Thoracic aorta (tissue), 2 donors: ENCODE results near the gene PGM2. TPM values are rescaled to one million over a fixed set of nuclear protein-coding genes. Genes with fewer than 3 reads are reported as not detected.

Source experiments
- ATAC-seq: fragments of 150-250 bp; one replicate; pipeline ENCODE4 v1.8.0; 2017; ENCODE audit warnings: low read depth; ENCODE audit not compliant: insufficient number of reproducible peaks, low FRiP score
- DNase-seq: peaks from one replicate; pipeline ENCODE4 v3.0.0-alpha.2; 2020; ENCODE audit warnings: low spot score
- H3K27ac ChIP-seq, 2 donors: fragments of 200-600 bp; sonication (generic); 1 replicate in 1 of 2; 2 replicates in 1 of 2; pipeline ENCODE4 v1.5.1; 2016; ENCODE audit warnings: mild to moderate bottlenecking in 2 of 2, moderate library complexity in 2 of 2
- H3K27me3 ChIP-seq: fragments of 200-600 bp; sonication (generic); replicated peaks from 2 replicates; pipeline ENCODE4 v1.6.0; 2016; ENCODE audit warnings: mild to moderate bottlenecking; ENCODE audit not compliant: insufficient read depth
- H3K36me3 ChIP-seq: fragments of 200-600 bp; sonication (generic); one replicate; pipeline ENCODE4 v1.5.1; 2016
- H3K4me1 ChIP-seq, 2 donors: fragments of 200-600 bp; sonication (generic); 1 replicate in 1 of 2; 2 replicates in 1 of 2; pipeline versions ENCODE4 v1.5.1 to v1.6.0; 2016; ENCODE audit warnings: low read depth in 2 of 2, mild to moderate bottlenecking in 1 of 2; ENCODE audit not compliant: control insufficient read depth in 1 of 2
- H3K4me3 ChIP-seq: fragments of 200-600 bp; sonication (generic); 2 replicates; pipeline ENCODE4 v1.5.1; 2016; ENCODE audit warnings: mild to moderate bottlenecking
- H3K9me3 ChIP-seq: fragments of 200-600 bp; sonication (generic); 2 replicates; pipeline ENCODE4 v1.5.1; 2016
- CTCF ChIP-seq: fragments of 200-600 bp; sonication (generic); IDR thresholded peaks from one replicate; pipeline ENCODE4 v1.5.1; 2019; ENCODE audit warnings: antibody characterized with exemption
- total RNA-seq, 2 donors: library from RNA; depleted of rRNA; stranded (reverse); fragments of >200 nt; gene quantifications; one replicate each; pipeline versions ENCODE4 v1.1.0 to v1.2.3, GENCODE V29; 2016

PGM2 gene
- total RNA-seq, 2 donors from 2014 or later, result 22.9 to 29.1 TPM

- TF ChIP-seq CTCF, result no peak
- Histone ChIP-seq H3K4me3 (no peak overlapping the region), H3K27me3 (no peaks in the 10 kb centered on the region), H3K4me1 (peaks cover 11 to 44% of the 10 kb centered on the region in 2 donors), H3K36me3 (no peaks in the 10 kb centered on the region), H3K9me3 (no peaks in the 10 kb centered on the region), H3K27ac (peak overlapping the region in 1 of 2 donors; percentile 19)
- DNase-seq (no peak), ATAC-seq (no peak)
These were observed 77.4 kb downstream of the PGM2 start for GRCh38 chr4:37903901-37904300.

GRCh38 chr4:37904824-37905223, 78.3 kb downstream of the PGM2 start:
- ATAC-seq, result no peak
- Histone ChIP-seq H3K4me3 (no peak overlapping the region), H3K9me3 (no peaks in the 10 kb centered on the region), H3K4me1 (peaks cover 19 to 53% of the 10 kb centered on the region in 2 donors), H3K27ac (peak overlapping the region in 1 of 2 donors; percentile 19), H3K27me3 (no peaks in the 10 kb centered on the region), H3K36me3 (no peaks in the 10 kb centered on the region)
- no peak for TF ChIP-seq CTCF
- DNase-seq, result no peak

- peaks cover 19 to 60% of the 10 kb centered on the region in 2 donors for H3K4me1 ChIP-seq
- DNase-seq (no peak), ATAC-seq (no peak)
- H3K9me3 ChIP-seq, result no peaks in the 10 kb centered on the region
- no peaks in the 10 kb centered on the region for H3K27me3 ChIP-seq
- no peaks in the 10 kb centered on the region for H3K36me3 ChIP-seq
- H3K27ac ChIP-seq, result no peak overlapping the region
- no peak overlapping the region for H3K4me3 ChIP-seq
- no peak for TF ChIP-seq CTCF
These were observed 79.2 kb downstream of the PGM2 start for GRCh38 chr4:37905533-37906169.

GRCh38 chr4:37908488-37909331, 82.2 kb downstream of the PGM2 start:
- DNase-seq (no peak), ATAC-seq (peak; percentile 40)
- Histone ChIP-seq H3K9me3 (no peaks in the 10 kb centered on the region), H3K36me3 (no peaks in the 10 kb centered on the region), H3K27ac (peak overlapping the region; percentile 82 to 88), H3K4me1 (peaks cover 24 to 67% of the 10 kb centered on the region in 2 donors), H3K4me3 (peak overlapping the region; percentile 67), H3K27me3 (no peaks in the 10 kb centered on the region)
- TF ChIP-seq CTCF, result no peak

- Histone ChIP-seq H3K36me3 (no peaks in the 10 kb centered on the region), H3K27ac (peak overlapping the region; percentile 82 to 88), H3K9me3 (no peaks in the 10 kb centered on the region), H3K4me1 (peaks cover 20 to 61% of the 10 kb centered on the region in 2 donors), H3K27me3 (no peaks in the 10 kb centered on the region), H3K4me3 (peak overlapping the region; percentile 67)
- DNase-seq (no peak), ATAC-seq (no peak)
- TF ChIP-seq CTCF, result no peak
These were observed 83.0 kb downstream of the PGM2 start for GRCh38 chr4:37909332-37910090.
